ENCODE results near the gene LSM3. TPM values are rescaled to one million over a fixed set of nuclear protein-coding genes. Genes with fewer than 3 reads are reported as not detected.

The LSM3 gene
- total and polyA plus RNA-seq, 9 of the 15 experiments (the other 6 are each of a cell fraction or from before 2014, with no cell fraction given) = 33.8 to 203 (median 61.2) TPM

DNA sequence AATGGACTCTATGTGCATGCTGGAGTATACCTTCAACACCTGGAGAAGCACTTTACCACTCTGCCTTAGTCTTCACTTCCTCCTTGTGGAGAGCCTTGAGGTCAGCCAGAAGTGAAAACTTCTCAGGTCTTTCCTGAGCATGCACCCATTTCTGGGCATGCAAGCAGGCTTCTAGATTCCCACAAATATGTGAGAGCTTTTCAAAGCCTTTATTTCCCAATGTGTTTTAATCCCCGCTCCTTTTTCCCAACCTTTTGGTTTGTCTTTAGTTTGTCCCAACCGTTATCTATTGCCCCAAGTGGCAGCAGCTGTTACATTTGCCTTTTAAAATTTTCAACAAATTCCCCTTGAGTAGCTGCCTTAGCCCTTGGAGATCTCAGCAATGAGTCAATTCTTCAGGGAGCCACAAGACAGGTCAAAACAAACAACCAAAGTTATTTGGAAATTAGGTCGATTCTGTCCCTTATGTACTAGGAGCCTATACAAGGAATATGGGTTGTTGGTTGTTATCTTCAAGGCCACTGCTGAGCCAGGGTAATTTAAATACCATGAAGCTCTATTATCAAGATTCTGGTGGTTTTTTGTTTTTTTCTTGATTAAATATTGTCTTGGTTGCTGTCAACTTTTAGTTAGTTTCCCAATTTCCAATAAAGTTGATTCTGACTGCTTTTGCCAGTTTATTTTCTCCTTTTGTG is 44.4 kb downstream of the LSM3 start (continued):
- TF ChIP-seq CHD1 (IDR thresholded peaks at IDR 0.05; ENCODE audit: low read length) (no peak), KDM5B (IDR thresholded peaks at IDR 0.05; ENCODE audit: insufficient replicate concordance, low read depth, low read length) (no peak), ZNF740 (CRISPR knock-in tag; IDR thresholded peaks at IDR 0.05) (no peak), ZNF740 (tag; IDR thresholded peaks at IDR 0.05) (no peak), ARID1B (IDR thresholded peaks at IDR 0.05) (peak; percentile 57), SIN3B (IDR thresholded peaks at IDR 0.05; ENCODE audit: low read depth) (no peak), EP300 (IDR thresholded peaks at IDR 0.05; ENCODE audit: low read length) (no peak), KAT2B (IDR thresholded peaks at IDR 0.05; ENCODE audit: low read depth, low read length) (no peak), MAFK (IDR thresholded peaks at IDR 0.05; ENCODE audit: low read length) (no peak; the same call in 1 of the 2 replicates), ZNF717 (CRISPR knock-in tag; IDR thresholded peaks at IDR 0.05) (no peak), ZNF282 (CRISPR knock-in tag; IDR thresholded peaks at IDR 0.05) (no peak), ZNF408 (CRISPR knock-in tag; IDR thresholded peaks at IDR 0.05; ENCODE audit: low read depth) (no peak), POLR3G (IDR thresholded peaks at IDR 0.05; ENCODE audit: extremely low read depth, insufficient read length, insufficient replicate concordance) (no peak), NONO (IDR thresholded peaks at IDR 0.05; ENCODE audit: low read depth in 2 of 2, low read length in 1 of 2) (no peak), U2AF2 (optimal IDR thresholded peaks at IDR 0.05; ENCODE audit: low read depth, low read length) (no peak), FOXP1 (CRISPR knock-in tag; IDR thresholded peaks at IDR 0.05) (no peak), ZNF239 (CRISPR knock-in tag; IDR thresholded peaks at IDR 0.05) (no peak), ARID3B (CRISPR knock-in tag; IDR thresholded peaks at IDR 0.05; ENCODE audit: borderline replicate concordance) (no peak), CXXC5 (CRISPR knock-in tag; IDR thresholded peaks at IDR 0.05) (peak; percentile 39), SMARCB1 (IDR thresholded peaks at IDR 0.05; ENCODE audit: insufficient read length, low read depth) (no peak), TCF3 (CRISPR knock-in tag; IDR thresholded peaks at IDR 0.05) (peak; percentile 58)
- TF ChIP-seq, protein P1, sequence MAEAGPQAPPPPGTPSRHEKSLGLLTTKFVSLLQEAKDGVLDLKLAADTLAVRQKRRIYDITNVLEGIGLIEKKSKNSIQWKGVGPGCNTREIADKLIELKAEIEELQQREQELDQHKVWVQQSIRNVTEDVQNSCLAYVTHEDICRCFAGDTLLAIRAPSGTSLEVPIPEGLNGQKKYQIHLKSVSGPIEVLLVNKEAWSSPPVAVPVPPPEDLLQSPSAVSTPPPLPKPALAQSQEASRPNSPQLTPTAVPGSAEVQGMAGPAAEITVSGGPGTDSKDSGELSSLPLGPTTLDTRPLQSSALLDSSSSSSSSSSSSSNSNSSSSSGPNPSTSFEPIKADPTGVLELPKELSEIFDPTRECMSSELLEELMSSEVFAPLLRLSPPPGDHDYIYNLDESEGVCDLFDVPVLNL (CRISPR knock-in tag; IDR thresholded peaks at IDR 0.05; ENCODE audit: low read depth) = no peak
- TF ChIP-seq, protein P2, sequence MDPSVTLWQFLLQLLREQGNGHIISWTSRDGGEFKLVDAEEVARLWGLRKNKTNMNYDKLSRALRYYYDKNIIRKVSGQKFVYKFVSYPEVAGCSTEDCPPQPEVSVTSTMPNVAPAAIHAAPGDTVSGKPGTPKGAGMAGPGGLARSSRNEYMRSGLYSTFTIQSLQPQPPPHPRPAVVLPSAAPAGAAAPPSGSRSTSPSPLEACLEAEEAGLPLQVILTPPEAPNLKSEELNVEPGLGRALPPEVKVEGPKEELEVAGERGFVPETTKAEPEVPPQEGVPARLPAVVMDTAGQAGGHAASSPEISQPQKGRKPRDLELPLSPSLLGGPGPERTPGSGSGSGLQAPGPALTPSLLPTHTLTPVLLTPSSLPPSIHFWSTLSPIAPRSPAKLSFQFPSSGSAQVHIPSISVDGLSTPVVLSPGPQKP (CRISPR knock-in tag; IDR thresholded peaks at IDR 0.05) = no peak
- TF ChIP-seq, protein P3, sequence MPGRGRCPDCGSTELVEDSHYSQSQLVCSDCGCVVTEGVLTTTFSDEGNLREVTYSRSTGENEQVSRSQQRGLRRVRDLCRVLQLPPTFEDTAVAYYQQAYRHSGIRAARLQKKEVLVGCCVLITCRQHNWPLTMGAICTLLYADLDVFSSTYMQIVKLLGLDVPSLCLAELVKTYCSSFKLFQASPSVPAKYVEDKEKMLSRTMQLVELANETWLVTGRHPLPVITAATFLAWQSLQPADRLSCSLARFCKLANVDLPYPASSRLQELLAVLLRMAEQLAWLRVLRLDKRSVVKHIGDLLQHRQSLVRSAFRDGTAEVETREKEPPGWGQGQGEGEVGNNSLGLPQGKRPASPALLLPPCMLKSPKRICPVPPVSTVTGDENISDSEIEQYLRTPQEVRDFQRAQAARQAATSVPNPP (IDR thresholded peaks at IDR 0.05; ENCODE audit: borderline replicate concordance, insufficient read depth, insufficient read length) = no peak

All from K562 (cell line).